HCT116 (cell line): ENCODE results near the gene JPH3. TPM values are rescaled to one million over a fixed set of nuclear protein-coding genes. Genes with fewer than 3 reads are reported as not detected.

Source experiments
- ATAC-seq: fragments of 200-7000 bp; cut with Tn5 transposase; 2 replicates; pipeline ENCODE4 v1.9.1; 2020; ENCODE audit warnings: mild to moderate bottlenecking, moderate library complexity
- BruUV-seq: library from RNA; stranded (reverse); fragments of 400-500 nt; replicated peaks from 2 replicates; lab custom pipeline; 2021; lab: Mats Ljungman, UMichigan
- CTCF ChIA-PET: fragments of 300-600 bp; sonication (Branson Sonifier 250); formaldehyde crosslinking; loops from one replicate; lab custom pipeline; 2021; ENCODE audit warnings: antibody characterized with exemption; lab: Charles Lee
- POLR2A ChIA-PET: fragments of 300-600, 350-600 bp; sonication (Branson Sonifier 250); formaldehyde crosslinking; loops from one replicate; lab custom pipeline; 2021; ENCODE audit warnings: antibody characterized with exemption; lab: Charles Lee
- RAD21 ChIA-PET, 2 experiments: fragments of 300-600 bp; sonication (Branson Sonifier 250); formaldehyde crosslinking; loops; one replicate each; lab custom pipeline; 2023; ENCODE audit warnings: low total read pairs in 2 of 2; ENCODE audit not compliant: uncharacterized antibody in 2 of 2, unreplicated experiment in 2 of 2, low non-redundant PET in 1 of 2; lab: Charles Lee
- DNase-seq: peaks from one replicate; pipeline ENCODE4 v3.0.0-alpha.2; 2010; ENCODE audit warnings: low read depth, low spot score
- H2AFZ ChIP-seq: fragments of 200-600 bp; shearing (Covaris generic), sonication (generic); 2 replicates; pipeline ENCODE4 v1.6.1; 2017; ENCODE audit warnings: low read depth, mixed run types, mixed read lengths, antibody characterized with exemption, low read length; ENCODE audit not compliant: poor library complexity, severe bottlenecking
- H3K27ac ChIP-seq: 2 replicates; pipeline ENCODE4 v1.5.1; 2012; ENCODE audit warnings: low read depth, low read length
- H3K27me3 ChIP-seq: fragments of 200-600 bp; sonication (generic); 2 replicates; pipeline ENCODE4 v1.6.1; 2016; ENCODE audit warnings: mixed run types, low read length, mixed read lengths; ENCODE audit not compliant: insufficient read depth
- H3K36me3 ChIP-seq, 2 experiments: fragments of 200-500 bp in 1 of 2; fragments of 200-600 bp in 1 of 2; sonication (Bioruptor generic) in 1 of 2; sonication (generic) in 1 of 2; 2 replicates each; pipeline versions ENCODE4 v1.5.1 to v1.6.1; 2014 to 2016; ENCODE audit warnings: low read length in 2 of 2, inconsistent platforms in 1 of 2, mixed read lengths in 1 of 2, mixed run types in 1 of 2; ENCODE audit not compliant: insufficient read depth in 2 of 2, control insufficient read depth in 1 of 2
- H3K4me1 ChIP-seq, 2 experiments: fragments of 200-600 bp in 1 of 2; sonication (generic) in 1 of 2; 2 replicates each; pipeline versions ENCODE4 v1.5.1 to v1.6.1; 2012 to 2017; ENCODE audit warnings: low read length in 2 of 2, inconsistent platforms in 1 of 2, mild to moderate bottlenecking in 1 of 2, mixed read lengths in 1 of 2, mixed run types in 1 of 2, moderate library complexity in 1 of 2; ENCODE audit not compliant: insufficient read depth in 2 of 2, control insufficient read depth in 1 of 2
- H3K4me2 ChIP-seq: fragments of 200-600 bp; sonication (generic); 2 replicates; pipeline ENCODE4 v1.6.1; 2017; ENCODE audit warnings: mixed run types, low read length, mixed read lengths
- H3K4me3 ChIP-seq, 2 experiments: fragments of 200-600 bp in 1 of 2; sonication (generic) in 1 of 2; replicated peaks in 1 of 2; 2 replicates each; pipeline ENCODE4 v1.5.1; 2011 to 2016; ENCODE audit warnings: low read length in 2 of 2, control low read depth in 1 of 2, low read depth in 1 of 2, mild to moderate bottlenecking in 1 of 2, mixed read lengths in 1 of 2, mixed run types in 1 of 2
- H3K79me2 ChIP-seq: fragments of 200-600 bp; sonication (generic); 2 replicates; pipeline ENCODE4 v1.6.1; 2017; ENCODE audit warnings: mild to moderate bottlenecking, mixed run types, low read length, moderate library complexity, mixed read lengths; ENCODE audit not compliant: insufficient read depth
- H3K9ac ChIP-seq: fragments of 200-600 bp; sonication (generic); 2 replicates; pipeline ENCODE4 v1.6.1; 2016; ENCODE audit warnings: low read length, mixed read lengths
- H3K9me2 ChIP-seq: fragments of 200-600 bp; sonication (generic), shearing (Covaris generic); 2 replicates; pipeline ENCODE4 v1.6.1; 2017; ENCODE audit warnings: mixed run types, mild to moderate bottlenecking, moderate library complexity; ENCODE audit not compliant: insufficient read depth
- H3K9me3 ChIP-seq, 2 experiments: fragments of 200-500 bp in 1 of 2; fragments of 200-600 bp in 1 of 2; sonication (Bioruptor generic) in 1 of 2; sonication (generic) in 1 of 2; 2 replicates each; pipeline ENCODE4 v1.6.1; 2014 to 2017; ENCODE audit warnings: low read length in 2 of 2, mixed read lengths in 2 of 2, inconsistent platforms in 1 of 2, low read depth in 1 of 2, mild to moderate bottlenecking in 1 of 2, mixed run types in 1 of 2, moderate library complexity in 1 of 2; ENCODE audit not compliant: control insufficient read depth in 1 of 2, insufficient read depth in 1 of 2
- H4K20me1 ChIP-seq: fragments of 200-600 bp; sonication (generic), shearing (Covaris generic); 2 replicates; pipeline ENCODE4 v1.6.1; 2017; ENCODE audit warnings: mixed run types, mild to moderate bottlenecking, moderate library complexity; ENCODE audit not compliant: insufficient read depth
- CEBPB ChIP-seq: IDR thresholded peaks from 2 replicates; pipeline ENCODE4 v1.6.1; 2012; ENCODE audit warnings: low read depth
- FOSL1 ChIP-seq: IDR thresholded peaks from 2 replicates; pipeline ENCODE4 v1.6.1; 2012; ENCODE audit warnings: low read depth
- RAD21 ChIP-seq: IDR thresholded peaks from 2 replicates; pipeline ENCODE4 v1.6.1; 2012; ENCODE audit warnings: low read depth, mild to moderate bottlenecking
- SIN3A ChIP-seq: IDR thresholded peaks from 2 replicates; pipeline ENCODE4 v1.6.1; 2012; ENCODE audit warnings: low read depth
- YY1 ChIP-seq: IDR thresholded peaks from 2 replicates; pipeline ENCODE4 v1.6.1; 2011; ENCODE audit warnings: low read length, low read depth, moderate library complexity, mild to moderate bottlenecking; ENCODE audit not compliant: insufficient replicate concordance; ENCODE audit errors: extremely low read depth
- ZNF274 ChIP-seq: fragments of 200-500 bp; sonication (Bioruptor generic); IDR thresholded peaks from 2 replicates; pipeline ENCODE4 v1.6.1; 2014; ENCODE audit warnings: mild to moderate bottlenecking, low read depth, low read length, inconsistent platforms
- intact Hi-C: fragments of 100-400 bp; cut with micrococcal nuclease; formaldehyde crosslinking; loops from 2 replicates; pipeline ENCODE4 v1.10.0; 2022
- total RNA-seq: library from RNA; stranded (reverse); gene quantifications from one replicate; pipeline ENCODE4 v1.2.1, GENCODE V29; 2021; ENCODE audit not compliant: unreplicated experiment
- TF ChIP-seq, protein P1 (sequence below): IDR thresholded peaks from 2 replicates; pipeline ENCODE4 v1.6.1; 2012; ENCODE audit warnings: low read depth

Gene JPH3
- total RNA-seq, 1 experiment from 2014 or later, result 0.10 TPM

DNA sequence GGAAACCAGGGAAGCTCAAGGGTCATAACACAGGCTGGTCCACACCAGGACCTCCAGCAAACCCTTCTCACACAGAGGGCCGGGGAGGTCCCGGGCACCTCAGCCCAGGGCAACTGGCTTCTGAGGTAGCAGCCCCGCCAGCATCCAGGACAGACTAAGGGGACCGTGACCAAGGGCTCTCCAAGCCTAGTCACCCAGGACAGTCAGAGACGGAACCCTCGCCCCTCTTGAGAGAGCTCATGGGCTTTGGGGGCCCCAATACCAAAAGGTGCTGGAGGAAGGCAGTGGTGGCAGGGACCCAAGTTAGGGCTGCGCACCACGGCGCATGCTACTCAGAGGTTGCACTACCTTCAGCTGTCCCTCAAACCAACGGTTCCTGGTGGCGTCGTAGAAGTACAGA lies 108.6 kb downstream of the JPH3 start:
- peaks cover 15 to 40% of the 10 kb centered on the region in 2 experiments; a peak in 3 of 4 replicates for H3K36me3 ChIP-seq
- no peak overlapping the region for H3K9ac ChIP-seq
- no peak overlapping the region for H2AFZ ChIP-seq
- no peak overlapping the region for H3K4me3 ChIP-seq
- ChIA-PET RAD21 (no interaction called here), CTCF (no interaction called here), POLR2A (no interaction called here)
- H3K27ac ChIP-seq, result no peak overlapping the region
- intact Hi-C loops, result no loop called here
- no peak for TF ChIP-seq ZNF274
- no peak for TF ChIP-seq RAD21
- TF ChIP-seq, protein P1, sequence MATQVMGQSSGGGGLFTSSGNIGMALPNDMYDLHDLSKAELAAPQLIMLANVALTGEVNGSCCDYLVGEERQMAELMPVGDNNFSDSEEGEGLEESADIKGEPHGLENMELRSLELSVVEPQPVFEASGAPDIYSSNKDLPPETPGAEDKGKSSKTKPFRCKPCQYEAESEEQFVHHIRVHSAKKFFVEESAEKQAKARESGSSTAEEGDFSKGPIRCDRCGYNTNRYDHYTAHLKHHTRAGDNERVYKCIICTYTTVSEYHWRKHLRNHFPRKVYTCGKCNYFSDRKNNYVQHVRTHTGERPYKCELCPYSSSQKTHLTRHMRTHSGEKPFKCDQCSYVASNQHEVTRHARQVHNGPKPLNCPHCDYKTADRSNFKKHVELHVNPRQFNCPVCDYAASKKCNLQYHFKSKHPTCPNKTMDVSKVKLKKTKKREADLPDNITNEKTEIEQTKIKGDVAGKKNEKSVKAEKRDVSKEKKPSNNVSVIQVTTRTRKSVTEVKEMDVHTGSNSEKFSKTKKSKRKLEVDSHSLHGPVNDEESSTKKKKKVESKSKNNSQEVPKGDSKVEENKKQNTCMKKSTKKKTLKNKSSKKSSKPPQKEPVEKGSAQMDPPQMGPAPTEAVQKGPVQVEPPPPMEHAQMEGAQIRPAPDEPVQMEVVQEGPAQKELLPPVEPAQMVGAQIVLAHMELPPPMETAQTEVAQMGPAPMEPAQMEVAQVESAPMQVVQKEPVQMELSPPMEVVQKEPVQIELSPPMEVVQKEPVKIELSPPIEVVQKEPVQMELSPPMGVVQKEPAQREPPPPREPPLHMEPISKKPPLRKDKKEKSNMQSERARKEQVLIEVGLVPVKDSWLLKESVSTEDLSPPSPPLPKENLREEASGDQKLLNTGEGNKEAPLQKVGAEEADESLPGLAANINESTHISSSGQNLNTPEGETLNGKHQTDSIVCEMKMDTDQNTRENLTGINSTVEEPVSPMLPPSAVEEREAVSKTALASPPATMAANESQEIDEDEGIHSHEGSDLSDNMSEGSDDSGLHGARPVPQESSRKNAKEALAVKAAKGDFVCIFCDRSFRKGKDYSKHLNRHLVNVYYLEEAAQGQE, result no peak
- no peak for TF ChIP-seq YY1
- TF ChIP-seq SIN3A, result no peak
- no peak for TF ChIP-seq CEBPB
- TF ChIP-seq FOSL1, result no peak
- no peaks in the 10 kb centered on the region for H4K20me1 ChIP-seq
- no TSS peak for BruUV-seq
- no peaks in the 10 kb centered on the region for H3K9me3 ChIP-seq
- DNase-seq (no peak), ATAC-seq (no peak)
- H3K4me1 ChIP-seq, result no peaks in the 10 kb centered on the region
- H3K79me2 ChIP-seq, result peaks cover 4% of the 10 kb centered on the region; the same call in 1 of the 2 replicates
- no peak overlapping the region for H3K4me2 ChIP-seq
- H3K9me2 ChIP-seq, result no peaks in the 10 kb centered on the region
- H3K27me3 ChIP-seq, result no peaks in the 10 kb centered on the region
